HG03571 (cell line): ENCODE measurements around the gene MAPK4.
"Not testable (repeated sequence)": the region's sequence is repeated elsewhere in the genome, so short reads cannot be mapped to it uniquely, and the experiment has no call there.

Source experiments
- ATAC-seq: cut with Tn5 transposase; IDR thresholded peaks from one replicate; pipeline ENCODE4 v1.9.1; 2021; ENCODE audit not compliant: unreplicated experiment

Gene MAPK4

GRCh38 chr18:50749945-50750344 is 190.1 kb downstream of the MAPK4 start:
- no peak for ATAC-seq

GRCh38 chr18:50750546-50750945 is 190.7 kb downstream of the MAPK4 start:
- no peak for ATAC-seq

GRCh38 chr18:50751490-50751889 is 191.6 kb downstream of the MAPK4 start:
- ATAC-seq = no peak

- ATAC-seq = no peak
Measured at GRCh38 chr18:50751947-50752346, 192.1 kb downstream of the MAPK4 start.

GRCh38 chr18:50753311-50753710 is 193.4 kb downstream of the MAPK4 start:
- no peak for ATAC-seq

GRCh38 chr18:50754297-50754696 is 194.4 kb downstream of the MAPK4 start:
- ATAC-seq = no peak

DNA sequence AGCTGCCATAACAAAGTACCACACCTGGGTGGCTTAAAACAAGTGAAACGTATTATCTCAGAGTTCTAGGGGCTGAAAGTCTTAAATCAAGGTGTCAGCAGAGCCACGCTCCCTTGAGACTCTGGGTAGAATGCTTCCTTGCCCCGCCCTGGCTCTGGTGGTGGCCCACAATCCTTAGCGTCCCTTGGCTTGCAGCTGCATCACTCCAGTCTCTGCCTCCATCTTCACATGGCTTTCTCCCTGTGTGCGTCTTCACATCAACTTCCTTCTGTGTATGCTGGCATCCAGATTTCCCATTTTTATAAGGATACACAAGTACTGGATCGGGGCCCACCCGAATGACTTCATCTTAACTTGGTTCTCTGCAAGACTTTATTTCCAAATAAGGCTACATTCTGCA is 197.5 kb downstream of the MAPK4 start:
- no peak for ATAC-seq

DNA sequence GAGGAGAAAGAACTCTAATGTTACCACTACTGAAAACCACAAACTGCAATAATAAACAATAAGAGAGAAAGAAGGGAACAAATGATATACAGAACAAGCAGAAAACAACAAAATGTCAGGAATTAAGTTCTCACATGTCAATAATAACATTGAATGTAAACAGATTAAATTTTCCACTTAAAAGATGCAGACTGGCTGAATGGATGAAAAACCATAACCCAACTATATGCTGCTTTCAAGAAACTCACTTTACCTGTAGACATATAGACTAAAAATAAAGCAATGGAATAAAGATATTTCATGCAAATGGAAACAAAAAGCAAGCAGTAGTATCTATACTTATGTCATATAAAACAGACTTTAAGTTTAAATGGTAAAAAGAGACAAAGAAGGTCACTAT is 209.6 kb downstream of the MAPK4 start:
- ATAC-seq = no peak

DNA sequence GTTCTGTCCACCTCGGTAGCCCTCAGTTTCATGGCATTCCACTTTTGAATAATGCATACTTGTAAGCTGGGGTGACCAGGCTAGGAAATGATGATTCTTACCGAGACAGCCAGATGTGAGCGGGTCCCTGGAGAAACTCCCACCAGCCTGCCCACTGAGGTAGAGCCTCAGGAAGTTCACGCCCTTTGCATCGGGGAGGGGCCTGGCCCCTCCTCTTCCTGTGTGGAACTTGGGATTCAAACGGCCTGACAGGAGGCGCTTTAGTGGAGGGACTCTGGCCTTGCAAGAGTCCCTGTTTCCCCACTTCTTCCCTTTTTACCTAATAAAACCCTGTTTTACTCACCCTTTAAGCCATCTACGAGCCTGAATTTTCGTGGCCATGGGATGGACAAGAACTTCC is 215.3 kb downstream of the MAPK4 start:
- ATAC-seq = no peak

GRCh38 chr18:50775726-50776125 is 215.8 kb downstream of the MAPK4 start:
- no peak for ATAC-seq

- ATAC-seq = no peak
Measured at GRCh38 chr18:50776383-50776782, 216.5 kb downstream of the MAPK4 start.

GRCh38 chr18:50779021-50779420 is 219.1 kb downstream of the MAPK4 start:
- ATAC-seq = not testable (repeated sequence)
